GM21360 (cell line): Measurements from ENCODE around the gene ADAMTS8.

ENCODE experiments used
- ATAC-seq: cut with Tn5 transposase; IDR thresholded peaks from one replicate; pipeline ENCODE4 v1.9.1; 2021; ENCODE audit warnings: mild to moderate bottlenecking, moderate library complexity; ENCODE audit not compliant: unreplicated experiment

The ADAMTS8 gene

GRCh38 chr11:130421199-130421585 lies 7.2 kb downstream of the ADAMTS8 start:
- ATAC-seq = no peak

GRCh38 chr11:130420478-130421198 lies 7.8 kb downstream of the ADAMTS8 start:
- no peak for ATAC-seq

- no peak for ATAC-seq
Measured at GRCh38 chr11:130418756-130419155, 9.7 kb downstream of the ADAMTS8 start.

GRCh38 chr11:130418210-130418609 lies 10.2 kb downstream of the ADAMTS8 start:
- no peak for ATAC-seq

GRCh38 chr11:130416906-130417305 lies 11.5 kb downstream of the ADAMTS8 start:
- no peak for ATAC-seq

GRCh38 chr11:130416530-130416882 lies 11.9 kb downstream of the ADAMTS8 start:
- ATAC-seq = no peak

- ATAC-seq = no peak
Measured at GRCh38 chr11:130415731-130416529, 12.5 kb downstream of the ADAMTS8 start.

- no peak for ATAC-seq
Measured at GRCh38 chr11:130414107-130415080, 14.0 kb downstream of the ADAMTS8 start.

GRCh38 chr11:130413405-130414106 lies 14.9 kb downstream of the ADAMTS8 start:
- ATAC-seq = no peak

- ATAC-seq = no peak
Measured at GRCh38 chr11:130411223-130411622, 17.2 kb downstream of the ADAMTS8 start.

- ATAC-seq = no peak
Measured at GRCh38 chr11:130409594-130410388, 18.6 kb downstream of the ADAMTS8 start.

GRCh38 chr11:130408901-130409300 lies 19.5 kb downstream of the ADAMTS8 start:
- no peak for ATAC-seq

- ATAC-seq = no peak
Measured at GRCh38 chr11:130408401-130408890, 20.0 kb downstream of the ADAMTS8 start.

- ATAC-seq = no peak
Measured at GRCh38 chr11:130407978-130408377, 20.4 kb downstream of the ADAMTS8 start.

GRCh38 chr11:130405428-130405827 lies 23.0 kb downstream of the ADAMTS8 start:
- ATAC-seq = no peak

GRCh38 chr11:130404727-130405126 lies 23.7 kb downstream of the ADAMTS8 start:
- ATAC-seq = no peak

GRCh38 chr11:130403967-130404366 lies 24.4 kb downstream of the ADAMTS8 start:
- ATAC-seq = no peak

- no peak for ATAC-seq
Measured at GRCh38 chr11:130403271-130403804, 25.1 kb downstream of the ADAMTS8 start.

GRCh38 chr11:130402570-130402969 lies 25.8 kb downstream of the ADAMTS8 start:
- no peak for ATAC-seq
